ENCODE results near the gene KSR1. TPM values are rescaled to one million over a fixed set of nuclear protein-coding genes. Genes with fewer than 3 reads are reported as not detected.

Gene KSR1
- total and polyA plus RNA-seq, 2 of the 4 experiments (the other 2 are of a cell fraction): 12.5 to 21.9 TPM

- H2BK120ac ChIP-seq (ENCODE audit: low read depth, low read length): no peak overlapping the region
- no peak overlapping the region for H2BK15ac ChIP-seq (ENCODE audit: low read depth, low read length)
- no peak overlapping the region for H2AK9ac ChIP-seq (replicated peaks; ENCODE audit: low read depth, low read length, poor library complexity)
- H3K9me1 ChIP-seq (ENCODE audit: insufficient read depth, low read length): peaks cover 12% of the 10 kb centered on the region
- no peak overlapping the region for H3K4me2 ChIP-seq (ENCODE audit: low read depth, low read length)
- ATAC-seq (ENCODE audit: low read depth) (no peak), DNase-seq (no peak)
- H2AK5ac ChIP-seq (ENCODE audit: low read depth, low read length): peak overlapping the region; percentile 1; the same call in 1 of the 2 replicates
- no peak overlapping the region for H4K8ac ChIP-seq (ENCODE audit: low read depth in 2 of 2, low read length in 2 of 2)
- no peak overlapping the region for H3K27ac ChIP-seq (ENCODE audit: insufficient read depth, low read length)
- no peak overlapping the region for H3K4ac ChIP-seq (ENCODE audit: low read depth, low read length)
- H2BK20ac ChIP-seq (ENCODE audit: low read depth, low read length): no peak overlapping the region
- H3K4me1 ChIP-seq (ENCODE audit: control insufficient read depth, insufficient read depth, low read length): peaks cover 28% of the 10 kb centered on the region
- H3K23ac ChIP-seq (ENCODE audit: low read depth, low read length): no peak overlapping the region
- no TSS peak for BruUV-seq (replicated peaks)
- ChIA-PET POLR2A (ENCODE audit: unreplicated experiment) (no interaction called here), CTCF (no interaction called here)
- H3K18ac ChIP-seq (ENCODE audit: low read depth, low read length): no peak overlapping the region
- in situ Hi-C loops (cut with MboI; ENCODE audit: low sequenced_read_pairs): no loop called here
- H3K9me3 ChIP-seq (ENCODE audit: control insufficient read depth, insufficient read depth, low read length): no peaks in the 10 kb centered on the region
- no CpG with 5 or more reads among the region's 5 CpGs for WGBS, 2 experiments (ENCODE audit: extremely low coverage in 2 of 2, insufficient read length in 1 of 2)
- no peak overlapping the region for H4K91ac ChIP-seq (ENCODE audit: insufficient read depth, low read depth, low read length)
- H3K56ac ChIP-seq (ENCODE audit: extremely low read depth, insufficient read depth, low read length): no peak overlapping the region
- intact Hi-C loops (cut with micrococcal nuclease): no loop called here
- H3K4me3 ChIP-seq (ENCODE audit: insufficient read depth, low read depth, low read length): no peak overlapping the region
- H4K5ac ChIP-seq (ENCODE audit: low read depth, low read length): no peak overlapping the region
- H4K20me1 ChIP-seq (ENCODE audit: insufficient read depth, low read length): peaks cover 66% of the 10 kb centered on the region
- no peak for TF ChIP-seq ELK1 (IDR thresholded peaks at IDR 0.05; ENCODE audit: borderline replicate concordance, low read depth, low read length)
- no peak overlapping the region for H2BK5ac ChIP-seq (ENCODE audit: low read depth, low read length, poor library complexity, severe bottlenecking)
- no peak overlapping the region for H3K14ac ChIP-seq (replicated peaks; ENCODE audit: low read depth, low read length)
- no peak overlapping the region for H2AFZ ChIP-seq (replicated peaks; ENCODE audit: low read length, poor library complexity)
- H3K9ac ChIP-seq (ENCODE audit: low read depth, low read length): no peak overlapping the region
- dilution Hi-C loops (cut with HindIII; ENCODE audit: low sequenced_read_pairs, unreplicated experiment): no loop called here
- H3K79me1 ChIP-seq (ENCODE audit: low read depth in 1 of 2, low read length in 2 of 2): peaks cover 32 to 74% of the 10 kb centered on the region in 2 experiments
- peaks cover 19% of the 10 kb centered on the region; the same call in 1 of the 2 replicates for H3K36me3 ChIP-seq (ENCODE audit: control insufficient read depth, insufficient read depth, low read length)
- H3K27me3 ChIP-seq (ENCODE audit: control insufficient read depth, insufficient read depth, low read length): no peaks in the 10 kb centered on the region
Measured at GRCh38 chr17:27486741-27487140, 30.5 kb downstream of the KSR1 start.
